Trophoblast cell (in vitro differentiated cells and primary cell): Measurements from ENCODE around the gene PPP2R2C. TPM values are rescaled to one million over a fixed set of nuclear protein-coding genes. Genes with fewer than 3 reads are reported as not detected.

ENCODE experiments used
- DNase-seq, 2 donors: peaks; one replicate each; pipeline ENCODE4 v3.0.0-alpha.2; 2016
- H2AFZ ChIP-seq: 2 replicates; pipeline ENCODE4 v1.6.1; 2013; ENCODE audit warnings: low read length, moderate library complexity, mild to moderate bottlenecking; ENCODE audit not compliant: insufficient read depth, poor library complexity
- H2AK5ac ChIP-seq: 2 replicates; pipeline ENCODE4 v1.6.1; 2013; ENCODE audit warnings: mild to moderate bottlenecking, low read length
- H2BK120ac ChIP-seq: 2 replicates; pipeline ENCODE4 v1.6.1; 2013; ENCODE audit warnings: low read length, mild to moderate bottlenecking, moderate library complexity; ENCODE audit not compliant: insufficient read depth, poor library complexity
- H2BK12ac ChIP-seq: 2 replicates; pipeline ENCODE4 v1.6.1; 2013; ENCODE audit warnings: mild to moderate bottlenecking, low read length, moderate library complexity
- H2BK5ac ChIP-seq: 2 replicates; pipeline ENCODE4 v1.6.1; 2013; ENCODE audit warnings: low read length, low read depth, moderate library complexity, mild to moderate bottlenecking; ENCODE audit not compliant: poor library complexity
- H3K14ac ChIP-seq: 2 replicates; pipeline ENCODE4 v1.6.1; 2013; ENCODE audit warnings: mild to moderate bottlenecking, low read length
- H3K18ac ChIP-seq: 2 replicates; pipeline ENCODE4 v1.6.1; 2013; ENCODE audit warnings: mild to moderate bottlenecking, low read length
- H3K23ac ChIP-seq: 2 replicates; pipeline ENCODE4 v1.6.1; 2013; ENCODE audit warnings: low read length
- H3K27ac ChIP-seq: 2 replicates; pipeline ENCODE4 v1.5.1; 2013; ENCODE audit warnings: low read depth, mild to moderate bottlenecking, inconsistent platforms, low read length, moderate library complexity
- H3K27me3 ChIP-seq: 2 replicates; pipeline ENCODE4 v1.6.1; 2013; ENCODE audit warnings: inconsistent platforms, mild to moderate bottlenecking, low read length, moderate library complexity; ENCODE audit not compliant: insufficient read depth
- H3K36me3 ChIP-seq, 2 experiments: 1 replicate in 1 of 2; 2 replicates in 1 of 2; pipeline ENCODE4 v1.6.1; 2013; ENCODE audit warnings: low read length in 2 of 2, mild to moderate bottlenecking in 2 of 2, moderate library complexity in 1 of 2; ENCODE audit not compliant: insufficient read depth in 2 of 2, control insufficient read depth in 1 of 2
- H3K4ac ChIP-seq: 2 replicates; pipeline ENCODE4 v1.6.1; 2013; ENCODE audit warnings: low read depth, mild to moderate bottlenecking, low read length, moderate library complexity
- H3K4me1 ChIP-seq, 2 experiments: 1 replicate in 1 of 2; 2 replicates in 1 of 2; pipeline ENCODE4 v1.6.1; 2013; ENCODE audit warnings: low read length in 2 of 2, mild to moderate bottlenecking in 2 of 2, moderate library complexity in 1 of 2; ENCODE audit not compliant: insufficient read depth in 2 of 2, control insufficient read depth in 1 of 2
- H3K4me2 ChIP-seq: 2 replicates; pipeline ENCODE4 v1.6.1; 2013; ENCODE audit warnings: inconsistent platforms, mild to moderate bottlenecking, low read length, moderate library complexity
- H3K4me3 ChIP-seq: 2 replicates; pipeline ENCODE4 v1.5.1; 2013; ENCODE audit warnings: mild to moderate bottlenecking, low read depth, low read length, inconsistent platforms
- H3K79me1 ChIP-seq: one replicate; pipeline ENCODE4 v1.6.1; 2013; ENCODE audit warnings: low read length
- H3K79me2 ChIP-seq: 2 replicates; pipeline ENCODE4 v1.6.1; 2013; ENCODE audit warnings: low read length, mild to moderate bottlenecking; ENCODE audit not compliant: control insufficient read depth, insufficient read depth, poor library complexity
- H3K9ac ChIP-seq: 2 replicates; pipeline ENCODE4 v1.6.1; 2013; ENCODE audit warnings: mild to moderate bottlenecking, low read length
- H3K9me3 ChIP-seq: 2 replicates; pipeline ENCODE4 v1.6.1; 2013; ENCODE audit warnings: low read depth, mild to moderate bottlenecking, control low read depth, inconsistent platforms, low read length; ENCODE audit not compliant: insufficient read depth
- H4K12ac ChIP-seq: 2 replicates; pipeline ENCODE4 v1.6.1; 2013; ENCODE audit warnings: low read depth, mild to moderate bottlenecking, low read length, moderate library complexity
- H4K8ac ChIP-seq: 2 replicates; pipeline ENCODE4 v1.6.1; 2013; ENCODE audit warnings: low read depth, mild to moderate bottlenecking, low read length, moderate library complexity
- H4K91ac ChIP-seq: one replicate; pipeline ENCODE4 v1.6.1; 2013; ENCODE audit warnings: low read depth, mild to moderate bottlenecking, low read length, moderate library complexity
- WGBS: extraction: QIAGEN DNeasy Blood & Tissue Kit; methylation state at CpG from one replicate; pipeline ENCODE4 v1.1.7; 2013; ENCODE audit warnings: missing lambda C conversion rate; ENCODE audit not compliant: insufficient read length, insufficient coverage; ENCODE audit errors: extremely low coverage; 5-methylcytosine and 5-hydroxymethylcytosine counted together
- polyA plus RNA-seq: library from polyadenylated mRNA; stranded (reverse); fragments of 200-250 nt; gene quantifications from 2 replicates; pipeline ENCODE4 v1.2.3, GENCODE V29; 2013

The PPP2R2C gene
- polyA plus RNA-seq, result 0.08 and 0.14 TPM in 2 replicates

DNA sequence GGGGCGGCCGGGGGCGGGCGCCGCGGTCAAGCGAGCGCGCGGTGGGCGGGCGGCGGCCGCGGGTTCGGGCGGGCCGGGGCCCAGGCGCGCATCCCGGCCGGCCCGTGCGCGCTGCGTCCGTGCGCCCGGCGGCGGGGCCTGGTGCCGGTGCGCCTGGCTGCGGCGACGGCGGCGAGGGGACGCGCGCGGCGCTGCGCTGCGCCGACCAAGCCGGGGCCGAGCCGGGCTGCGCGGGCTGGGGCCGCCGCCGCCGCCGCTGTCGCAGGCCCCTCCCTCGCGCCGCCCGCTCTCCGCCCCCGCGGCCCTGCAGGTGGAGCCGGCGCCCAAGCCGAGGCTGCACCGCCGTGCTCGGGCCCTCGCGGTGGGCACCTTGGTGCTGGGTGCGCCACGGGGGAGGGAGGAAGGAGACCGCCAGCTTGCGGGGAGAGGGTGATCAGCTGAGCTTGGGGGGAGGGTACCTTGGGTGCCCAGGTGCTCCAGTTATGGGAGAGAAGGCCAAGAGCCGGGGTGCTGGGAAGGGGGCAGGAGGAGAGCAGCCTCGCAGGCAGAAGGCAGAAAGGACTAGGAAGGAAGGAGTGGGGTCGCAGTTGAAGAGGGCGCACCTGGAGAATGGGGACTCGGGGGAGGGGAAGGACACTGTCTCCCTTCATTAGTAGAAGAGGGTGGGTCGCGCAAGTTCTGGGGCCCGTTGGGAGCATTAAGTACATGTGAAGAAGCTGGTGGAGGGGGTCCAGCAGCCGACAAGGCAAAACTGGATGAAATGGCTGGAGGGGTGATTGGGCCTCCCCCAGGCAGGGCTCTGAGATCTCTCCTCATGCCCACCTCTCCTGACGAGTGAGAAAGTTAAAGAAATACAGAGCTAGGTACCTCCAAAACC lies at the start of gene PPP2R2C:
PPP2R2C (minus strand) TSS at position 228 of the 877 bp plus-strand sequence. CDS start 385 bp downstream, outside the sequence.
- no peaks in the 10 kb centered on the region for H3K79me2 ChIP-seq
- H3K18ac ChIP-seq, result no peak within 1 kb of the TSS
- H3K23ac ChIP-seq, result no peak within 1 kb of the TSS
- H4K8ac ChIP-seq, result no peak within 1 kb of the TSS
- peak within 1 kb of the TSS; percentile 50 for H3K4me2 ChIP-seq
- peaks cover 4 to 6% of the 10 kb centered on the region in 2 experiments for H3K4me1 ChIP-seq
- H3K4me3 ChIP-seq, result no peak within 1 kb of the TSS
- DNase-seq, result peak in 1 of 2 donors; percentile 10
- no peak within 1 kb of the TSS for H3K27ac ChIP-seq
- H3K9me3 ChIP-seq, result peaks cover 2% of the 10 kb centered on the region
- H2BK12ac ChIP-seq, result no peak within 1 kb of the TSS
- H2AK5ac ChIP-seq, result no peak within 1 kb of the TSS
- H4K12ac ChIP-seq, result no peak within 1 kb of the TSS
- H3K27me3 ChIP-seq, result peaks cover 33% of the 10 kb centered on the region
- no peak within 1 kb of the TSS for H2BK5ac ChIP-seq
- WGBS, result no CpG with 5 or more reads among the region's 86 CpGs
- H2BK120ac ChIP-seq, result no peak within 1 kb of the TSS
- no peak within 1 kb of the TSS for H4K91ac ChIP-seq
- no peak within 1 kb of the TSS for H3K14ac ChIP-seq
- H3K9ac ChIP-seq, result no peak within 1 kb of the TSS
- no peaks in the 10 kb centered on the region for H3K79me1 ChIP-seq
- no peaks in the 10 kb centered on the region for H3K36me3 ChIP-seq
- no peak within 1 kb of the TSS for H3K4ac ChIP-seq
- no peak within 1 kb of the TSS for H2AFZ ChIP-seq

DNA sequence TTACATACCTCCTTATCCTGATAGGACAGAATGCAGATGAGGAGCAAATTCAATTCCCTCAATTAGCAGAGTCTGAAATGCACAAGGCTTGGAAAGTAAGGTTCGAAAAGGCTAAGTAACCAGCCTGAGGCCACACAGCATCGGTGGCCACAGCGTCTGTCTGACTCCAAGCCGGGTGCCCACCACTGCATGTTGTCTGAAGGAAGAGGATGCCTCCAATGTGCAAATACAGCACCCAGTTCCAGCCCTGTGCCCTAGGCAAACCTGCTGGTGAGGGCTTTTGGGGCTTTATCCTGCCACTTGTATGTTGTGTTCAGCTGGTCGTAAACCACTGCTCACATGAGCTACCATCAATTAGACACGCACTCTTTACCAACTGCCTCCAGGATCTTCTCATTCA lies 48.6 kb upstream of the PPP2R2C start:
- H2BK120ac ChIP-seq, result no peak overlapping the region
- no CpG with 5 or more reads among the region's 6 CpGs for WGBS

DNA sequence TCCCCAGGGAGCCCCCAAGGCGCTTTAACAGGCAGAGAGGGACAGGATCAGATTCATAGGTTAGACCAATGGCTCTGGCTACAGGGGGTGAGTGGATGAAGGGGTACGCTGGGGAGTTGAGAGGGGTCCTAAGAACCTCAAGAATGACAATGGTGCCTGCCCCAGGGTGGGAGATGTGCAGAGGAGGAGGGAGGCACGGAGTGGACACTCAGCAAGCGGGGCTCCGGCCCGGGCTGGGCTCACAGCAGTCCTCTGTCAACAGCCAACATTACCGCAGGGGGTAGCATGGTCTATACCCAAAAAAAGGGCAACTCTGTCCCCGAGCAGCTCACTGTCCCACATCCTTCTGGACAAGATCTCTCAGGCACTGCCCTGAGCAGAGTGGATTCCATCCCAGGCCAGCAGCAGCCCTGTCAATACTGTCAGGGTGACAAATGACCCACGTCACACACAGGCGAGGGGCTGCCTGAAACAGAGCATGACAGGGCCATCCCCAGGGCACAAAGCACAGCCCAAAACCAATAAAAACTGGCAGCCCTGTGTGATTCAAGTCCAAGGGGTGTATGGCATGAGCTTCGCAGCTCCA lies 47.7 kb upstream of the PPP2R2C start:
- Histone ChIP-seq H3K36me3 (no peaks in the 10 kb centered on the region), H2AK5ac (no peak overlapping the region), H3K23ac (no peak overlapping the region), H3K9ac (no peak overlapping the region), H4K12ac (no peak overlapping the region), H4K91ac (no peak overlapping the region), H3K4me2 (no peak overlapping the region), H4K8ac (no peak overlapping the region), H3K4me1 (no peaks in the 10 kb centered on the region), H2BK120ac (no peak overlapping the region), H2BK12ac (no peak overlapping the region), H2AFZ (no peak overlapping the region), H3K14ac (no peak overlapping the region), H2BK5ac (no peak overlapping the region), H3K79me2 (no peaks in the 10 kb centered on the region), H3K79me1 (no peaks in the 10 kb centered on the region), H3K4ac (no peak overlapping the region), H3K27me3 (no peaks in the 10 kb centered on the region), H3K4me3 (no peak overlapping the region), H3K9me3 (no peaks in the 10 kb centered on the region), H3K27ac (no peak overlapping the region), H3K18ac (no peak overlapping the region)
- DNase-seq, result no peak
- no CpG with 5 or more reads among the region's 11 CpGs for WGBS

More for the DNA sequence above, 48.6 kb upstream of the PPP2R2C start:
- no peak overlapping the region for H2BK12ac ChIP-seq
- H3K36me3 ChIP-seq, result no peaks in the 10 kb centered on the region
- H3K14ac ChIP-seq, result no peak overlapping the region
- no peaks in the 10 kb centered on the region for H3K79me1 ChIP-seq
- H3K79me2 ChIP-seq, result no peaks in the 10 kb centered on the region
- no peak overlapping the region for H3K18ac ChIP-seq
- DNase-seq, result no peak
- H3K4me3 ChIP-seq, result no peak overlapping the region
- no peak overlapping the region for H2AK5ac ChIP-seq
- H3K9ac ChIP-seq, result no peak overlapping the region
- no peaks in the 10 kb centered on the region for H3K9me3 ChIP-seq
- no peak overlapping the region for H3K4ac ChIP-seq
- no peak overlapping the region for H3K4me2 ChIP-seq
- H4K8ac ChIP-seq, result no peak overlapping the region
- no peak overlapping the region for H3K23ac ChIP-seq
- no peaks in the 10 kb centered on the region for H3K27me3 ChIP-seq
- no peak overlapping the region for H2AFZ ChIP-seq
- H4K12ac ChIP-seq, result no peak overlapping the region
- no peak overlapping the region for H2BK5ac ChIP-seq
- no peaks in the 10 kb centered on the region for H3K4me1 ChIP-seq
- H3K27ac ChIP-seq, result no peak overlapping the region
- H4K91ac ChIP-seq, result no peak overlapping the region

DNA sequence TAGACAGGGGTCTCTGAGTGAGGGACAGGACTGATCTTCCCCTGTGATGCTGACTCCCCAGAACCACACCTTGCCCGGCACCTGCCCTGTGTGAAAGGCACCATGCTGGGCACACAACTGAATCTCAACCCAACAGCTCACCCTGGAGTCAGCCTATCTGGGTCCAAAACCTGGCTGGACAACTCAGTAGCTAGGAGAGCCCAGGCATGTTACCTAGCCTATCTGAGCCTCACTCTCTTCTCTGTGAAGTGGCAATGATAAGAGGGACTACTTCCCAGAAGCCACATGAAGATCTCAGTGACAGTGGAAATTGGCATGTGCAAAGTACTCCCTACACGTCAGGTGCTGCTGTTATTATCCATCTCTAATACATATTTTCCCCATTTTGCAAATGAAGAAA lies 44.8 kb upstream of the PPP2R2C start:
- Histone ChIP-seq H3K18ac (no peak overlapping the region), H4K12ac (no peak overlapping the region), H3K14ac (no peak overlapping the region), H4K8ac (no peak overlapping the region), H3K4me1 (no peaks in the 10 kb centered on the region), H3K4me2 (no peak overlapping the region), H3K36me3 (no peaks in the 10 kb centered on the region), H3K9me3 (peaks cover 4% of the 10 kb centered on the region), H2BK120ac (no peak overlapping the region), H3K4ac (no peak overlapping the region), H3K9ac (no peak overlapping the region), H2AFZ (no peak overlapping the region), H2AK5ac (no peak overlapping the region), H3K27ac (no peak overlapping the region), H4K91ac (no peak overlapping the region), H3K4me3 (no peak overlapping the region), H3K79me1 (no peaks in the 10 kb centered on the region), H2BK5ac (no peak overlapping the region), H3K79me2 (no peaks in the 10 kb centered on the region), H2BK12ac (no peak overlapping the region), H3K27me3 (no peaks in the 10 kb centered on the region), H3K23ac (no peak overlapping the region)
- DNase-seq, result no peak
- no CpG with 5 or more reads among the region's 2 CpGs for WGBS
